Activated T-helper 1 cell treated with Interleukin-2 at 50 U/mL for 16 hours (primary cell): ENCODE results near the gene ACKR2.
"Not testable (repeated sequence)": the region's sequence is repeated elsewhere in the genome, so short reads cannot be mapped to it uniquely, and the experiment has no call there.

Experiments
- DNase-seq: peaks from one replicate; pipeline ENCODE4 v3.0.0-alpha.2; 2020; ENCODE audit warnings: low read depth

The ACKR2 gene

GRCh38 chr3:42855547-42856380, 46.5 kb downstream of the ACKR2 start:
- no peak for DNase-seq

- DNase-seq: no peak
These were observed 47.3 kb downstream of the ACKR2 start for GRCh38 chr3:42856544-42856943.

- no peak for DNase-seq
These were observed 55.2 kb downstream of the ACKR2 start for GRCh38 chr3:42864321-42864950.

GRCh38 chr3:42865256-42865655, 56.0 kb downstream of the ACKR2 start:
- DNase-seq: no peak

GRCh38 chr3:42867138-42867537, 57.9 kb downstream of the ACKR2 start:
- no peak for DNase-seq

- no peak for DNase-seq
These were observed 59.6 kb downstream of the ACKR2 start for GRCh38 chr3:42868841-42869240.

- no peak for DNase-seq
These were observed 62.4 kb downstream of the ACKR2 start for GRCh38 chr3:42871592-42872196.

GRCh38 chr3:42872718-42873117, 63.5 kb downstream of the ACKR2 start:
- DNase-seq: no peak

GRCh38 chr3:42873221-42873982, 64.2 kb downstream of the ACKR2 start:
- no peak for DNase-seq

GRCh38 chr3:42874749-42875148, 65.5 kb downstream of the ACKR2 start:
- no peak for DNase-seq

- no peak for DNase-seq
These were observed 66.3 kb downstream of the ACKR2 start, which contains the start of gene CYP8B1 for GRCh38 chr3:42875325-42876151. TSS of gene CYP8B1 (minus strand) at chr3:42875879. CDS start at chr3:42875816, 63 bp downstream.

- no peak for DNase-seq
These were observed 67.2 kb downstream of the ACKR2 start for GRCh38 chr3:42876401-42876800.

GRCh38 chr3:42876940-42877720, 67.9 kb downstream of the ACKR2 start:
- no peak for DNase-seq

- DNase-seq: no peak
These were observed 68.6 kb downstream of the ACKR2 start for GRCh38 chr3:42877881-42878280.

GRCh38 chr3:42880183-42880582, 70.9 kb downstream of the ACKR2 start:
- DNase-seq: no peak

GRCh38 chr3:42880601-42881451, 71.6 kb downstream of the ACKR2 start:
- peak; percentile 80 for DNase-seq

- DNase-seq: not testable (repeated sequence)
These were observed 74.1 kb downstream of the ACKR2 start for GRCh38 chr3:42883251-42883930.

- no peak for DNase-seq
These were observed 75.1 kb downstream of the ACKR2 start for GRCh38 chr3:42884324-42884723.

GRCh38 chr3:42886294-42886822, 77.1 kb downstream of the ACKR2 start:
- no peak for DNase-seq
